ENCODE data around the gene MTA3. TPM values are rescaled to one million over a fixed set of nuclear protein-coding genes. Genes with fewer than 3 reads are reported as not detected.

MTA3 gene
- polyA plus RNA-seq, 1 experiment, result 51.0 TPM

- CTCF ChIA-PET, result no interaction called here
- Histone ChIP-seq H3K27ac (ENCODE audit: low read depth, low read length) (no peak overlapping the region), H3K27me3 (ENCODE audit: control insufficient read depth, insufficient read depth, low read length) (no peaks in the 10 kb centered on the region), H3K9me3 (ENCODE audit: control insufficient read depth, insufficient read depth, low read length) (no peaks in the 10 kb centered on the region), H3K4me3 (ENCODE audit: low read depth, low read length) (no peak overlapping the region)
- DNase-seq (ENCODE audit: low read depth, low spot score), result no peak
- POLR2A ChIA-PET, result no interaction called here
- TF ChIP-seq CTCF (IDR thresholded peaks at IDR 0.05; ENCODE audit: low read depth, low read length), result no peak
These were observed 186.9 kb downstream of the MTA3 start for GRCh38 chr2:42755191-42755880.

- ChIA-PET CTCF (no interaction called here), POLR2A (no interaction called here)
- no peak for TF ChIP-seq CTCF (IDR thresholded peaks at IDR 0.05; ENCODE audit: low read depth, low read length)
- H3K27ac ChIP-seq (ENCODE audit: low read depth, low read length), result no peak overlapping the region
- H3K9me3 ChIP-seq (ENCODE audit: control insufficient read depth, insufficient read depth, low read length), result no peaks in the 10 kb centered on the region
- DNase-seq (ENCODE audit: low read depth, low spot score), result no peak
- H3K4me3 ChIP-seq (ENCODE audit: low read depth, low read length), result no peak overlapping the region
- no peaks in the 10 kb centered on the region for H3K27me3 ChIP-seq (ENCODE audit: control insufficient read depth, insufficient read depth, low read length)
These were observed 187.8 kb downstream of the MTA3 start for GRCh38 chr2:42756150-42756775.

- H3K9me3 ChIP-seq (ENCODE audit: control insufficient read depth, insufficient read depth, low read length), result no peaks in the 10 kb centered on the region
- CTCF ChIA-PET, result no interaction called here
- POLR2A ChIA-PET, result interaction anchor here (0.6 kb wide), 1 partner anchor 44 kb away, joined by 4 read pairs; no protein-coding TSS in a partner anchor
- no peak for DNase-seq (ENCODE audit: low read depth, low spot score)
- no peak overlapping the region for H3K27ac ChIP-seq (ENCODE audit: low read depth, low read length)
- no peak for TF ChIP-seq CTCF (IDR thresholded peaks at IDR 0.05; ENCODE audit: low read depth, low read length)
- H3K4me3 ChIP-seq (ENCODE audit: low read depth, low read length), result no peak overlapping the region
- no peaks in the 10 kb centered on the region for H3K27me3 ChIP-seq (ENCODE audit: control insufficient read depth, insufficient read depth, low read length)
These were observed 188.6 kb downstream of the MTA3 start for GRCh38 chr2:42756966-42757513.

- H3K4me3 ChIP-seq (ENCODE audit: low read depth, low read length), result no peak overlapping the region
- CTCF ChIA-PET, result no interaction called here
- no peaks in the 10 kb centered on the region; the same call in 1 of the 2 replicates for H3K9me3 ChIP-seq (ENCODE audit: control insufficient read depth, insufficient read depth, low read length)
- POLR2A ChIA-PET, result no interaction called here
- no peaks in the 10 kb centered on the region for H3K27me3 ChIP-seq (ENCODE audit: control insufficient read depth, insufficient read depth, low read length)
- TF ChIP-seq CTCF (IDR thresholded peaks at IDR 0.05; ENCODE audit: low read depth, low read length), result no peak
- DNase-seq (ENCODE audit: low read depth, low spot score), result no peak
- H3K27ac ChIP-seq (ENCODE audit: low read depth, low read length), result no peak overlapping the region
These were observed 189.7 kb downstream of the MTA3 start for GRCh38 chr2:42757981-42758740.
